K562 (cell line): ENCODE measurements around the gene QSOX2. TPM values are rescaled to one million over a fixed set of nuclear protein-coding genes. Genes with fewer than 3 reads are reported as not detected.

Source experiments
- ATF7 ChIP-seq: fragments of 450-650 bp; IDR thresholded peaks from 2 replicates; pipeline ENCODE4 v1.7.1; 2014; ENCODE audit warnings: mild to moderate bottlenecking, moderate library complexity
- CBFB ChIP-seq: sonication (generic); formaldehyde crosslinking; IDR thresholded peaks from 2 replicates; pipeline ENCODE4 v1.4.0; 2020; ENCODE audit warnings: mild to moderate bottlenecking, missing genetic modification reagents
- CC2D1A ChIP-seq: fragments of 450-650 bp; IDR thresholded peaks from 2 replicates; pipeline ENCODE4 v1.6.1; 2017; ENCODE audit warnings: mild to moderate bottlenecking
- CCNT2 ChIP-seq: IDR thresholded peaks from 2 replicates; pipeline ENCODE4 v1.6.1; 2011; ENCODE audit warnings: borderline replicate concordance, low read depth, mild to moderate bottlenecking, moderate library complexity, mixed read lengths, low read length; ENCODE audit not compliant: insufficient read length; ENCODE audit errors: extremely low read depth
- DPF2 ChIP-seq: fragments of 450-650 bp; IDR thresholded peaks from 2 replicates; pipeline ENCODE4 v1.6.1; 2016
- E2F5 ChIP-seq: sonication (generic); formaldehyde crosslinking; IDR thresholded peaks from 2 replicates; pipeline ENCODE4 v1.8.0; 2022; ENCODE audit warnings: mild to moderate bottlenecking, missing genetic modification reagents
- FUS ChIP-seq: fragments of 200-400 bp; formaldehyde crosslinking; optimal IDR thresholded peaks from 2 replicates; pipeline ENCODE3; 2017; ENCODE audit warnings: low read depth, low read length
- HDAC2 ChIP-seq: fragments of 450-650 bp; IDR thresholded peaks from 2 replicates; pipeline ENCODE4 v1.6.1; 2016; ENCODE audit warnings: mild to moderate bottlenecking
- ILF3 ChIP-seq: fragments of 450-650 bp; IDR thresholded peaks from 2 replicates; pipeline ENCODE4 v1.6.1; 2018; ENCODE audit warnings: antibody characterized with exemption, mild to moderate bottlenecking, moderate library complexity, borderline replicate concordance
- RB1 ChIP-seq: fragments of 450-650 bp; IDR thresholded peaks from 2 replicates; pipeline ENCODE4 v1.6.1; 2017; ENCODE audit warnings: low read depth, mild to moderate bottlenecking
- RBBP5 ChIP-seq: fragments of 200-600 bp; sonication (generic); IDR thresholded peaks from 2 replicates; pipeline ENCODE4 v1.6.1; 2012; ENCODE audit warnings: borderline replicate concordance, mild to moderate bottlenecking, low read length, control low read depth, inconsistent platforms; ENCODE audit not compliant: insufficient read depth, poor library complexity, severe bottlenecking
- SMAD3 ChIP-seq: fragments of 450-650 bp; formaldehyde crosslinking; conservative IDR thresholded peaks from 2 replicates; pipeline ENCODE4 v1.4.0; 2020; ENCODE audit warnings: mild to moderate bottlenecking
- SP1 ChIP-seq: sonication (generic); formaldehyde crosslinking; IDR thresholded peaks from 2 replicates; pipeline ENCODE4 v1.8.1; 2022; ENCODE audit warnings: mild to moderate bottlenecking, missing genetic modification reagents
- TEAD4 ChIP-seq, 2 experiments: sonication (generic) in 1 of 2; formaldehyde crosslinking in 1 of 2; IDR thresholded peaks; 2 replicates each; pipeline versions ENCODE4 v1.6.1 to v1.8.0; 2012 to 2022; ENCODE audit warnings: borderline replicate concordance in 1 of 2, inconsistent platforms in 1 of 2, low read length in 1 of 2, mild to moderate bottlenecking in 1 of 2, missing genetic modification reagents in 1 of 2
- TRIM24 ChIP-seq, 2 experiments: fragments of 450-650 bp; IDR thresholded peaks; 2 replicates each; pipeline ENCODE4 v1.6.1; 2016
- U2AF1 ChIP-seq: fragments of 200-400 bp; formaldehyde crosslinking; optimal IDR thresholded peaks from 2 replicates; pipeline ENCODE3; 2017; ENCODE audit warnings: mild to moderate bottlenecking, low read depth, low read length, moderate library complexity
- ZKSCAN3 ChIP-seq: fragments of 250-450 bp; sonication (Bioruptor Pico); IDR thresholded peaks from 2 replicates; pipeline ENCODE4 v1.4.0; 2020
- ZMIZ1 ChIP-seq, 2 experiments: fragments of 150-350 bp in 1 of 2; IDR thresholded peaks; 2 replicates each; pipeline ENCODE4 v1.6.1; 2012 to 2016; ENCODE audit warnings: low read depth in 2 of 2, low read length in 2 of 2, mild to moderate bottlenecking in 1 of 2, moderate library complexity in 1 of 2
- ZNF263 ChIP-seq: sonication (generic); formaldehyde crosslinking; IDR thresholded peaks from 2 replicates; pipeline ENCODE4 v1.8.0; 2022; ENCODE audit warnings: mild to moderate bottlenecking, missing genetic modification reagents, borderline replicate concordance
- ZNF766 ChIP-seq: fragments of 200-800 bp; sonication (Bioruptor generic); conservative IDR thresholded peaks from 2 replicates; pipeline ENCODE4 v1.6.1; 2016; ENCODE audit warnings: missing genetic modification characterization, missing compliant biosample characterization
- polyA plus RNA-seq, 8 experiments: library from polyadenylated mRNA; depleted of rRNA in 4 of 8; stranded (reverse) in 5 of 8; unstranded in 3 of 8; fragments of >200 nt; fragmentation: Nextera tagmentation in 2 of 8; fragmentation: Illumina TruSeq in 1 of 8; extraction: Ambion mirVana in 2 of 8; extraction: Trizol in 1 of 8; gene quantifications; 2 replicates each; pipeline versions ENCODE4 v1.2.1 to v1.2.3, GENCODE V29; 2011 to 2014; ENCODE audit warnings: inconsistent platforms in 1 of 8, missing spikeins in 1 of 8
- total RNA-seq, 7 experiments: library from RNA; depleted of rRNA in 6 of 7; stranded (reverse); fragments of >200 nt in 6 of 7; fragmentation: Illumina TruSeq in 2 of 7; extraction: Trizol in 2 of 7; gene quantifications; 2 replicates each; pipeline versions ENCODE4 v1.2.1 to v1.2.3, GENCODE V29; 2011 to 2021; ENCODE audit warnings: low replicate concordance in 1 of 7
- TF ChIP-seq, protein P1 (sequence below): sonication (generic); formaldehyde crosslinking; IDR thresholded peaks from 2 replicates; pipeline ENCODE4 v1.9.0; 2022; ENCODE audit warnings: mild to moderate bottlenecking, missing genetic modification reagents
- TF ChIP-seq, protein P2 (sequence below): sonication (generic); IDR thresholded peaks from 2 replicates; pipeline ENCODE4 v1.6.1; 2016

The QSOX2 gene
- total and polyA plus RNA-seq, 9 of the 15 experiments (the other 6 are each of a cell fraction or from before 2014, with no cell fraction given), result 0.51 to 23.7 (median 12.7) TPM

DNA sequence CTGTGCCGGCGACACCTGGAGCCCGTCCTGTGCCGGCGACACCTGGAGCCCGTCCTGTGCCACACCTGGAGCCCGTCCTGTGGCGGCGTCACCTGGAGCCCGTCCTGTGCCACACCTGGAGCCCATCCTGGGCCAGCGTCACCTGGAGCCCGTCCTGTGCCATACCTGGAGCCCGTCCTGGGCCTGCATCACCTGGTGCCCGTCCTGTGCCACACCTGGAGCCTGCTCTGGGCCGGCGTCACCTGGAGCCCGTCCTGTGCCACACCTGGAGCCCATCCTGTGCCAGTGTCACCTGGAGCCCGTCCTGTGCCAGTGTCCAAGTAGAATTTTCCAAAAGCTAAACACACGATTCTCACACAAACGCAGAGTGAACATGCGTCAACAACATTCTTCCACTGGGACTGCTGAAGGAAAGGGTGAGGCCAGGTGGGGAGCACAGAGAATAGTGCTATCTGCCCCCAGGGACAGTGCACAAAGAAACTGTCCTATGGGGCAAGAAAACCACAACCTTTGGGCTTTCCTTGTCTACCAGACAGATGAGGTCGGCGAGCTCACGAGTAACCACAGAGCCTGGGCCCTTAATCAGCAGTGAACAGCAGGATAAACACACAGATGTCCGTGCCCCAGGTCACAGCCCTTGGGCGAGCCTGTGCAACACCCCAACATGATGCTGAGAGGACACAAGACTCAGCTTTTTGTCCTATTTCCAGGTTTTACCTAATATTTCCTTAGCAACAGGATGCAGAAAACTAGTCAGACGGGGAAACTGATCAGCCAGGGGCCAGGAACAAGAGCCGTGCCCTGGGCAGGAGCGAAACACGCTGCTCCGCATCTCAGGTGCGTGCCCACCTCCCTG, 7.9 kb downstream of the QSOX2 start (continued):
- TF ChIP-seq, protein P1, sequence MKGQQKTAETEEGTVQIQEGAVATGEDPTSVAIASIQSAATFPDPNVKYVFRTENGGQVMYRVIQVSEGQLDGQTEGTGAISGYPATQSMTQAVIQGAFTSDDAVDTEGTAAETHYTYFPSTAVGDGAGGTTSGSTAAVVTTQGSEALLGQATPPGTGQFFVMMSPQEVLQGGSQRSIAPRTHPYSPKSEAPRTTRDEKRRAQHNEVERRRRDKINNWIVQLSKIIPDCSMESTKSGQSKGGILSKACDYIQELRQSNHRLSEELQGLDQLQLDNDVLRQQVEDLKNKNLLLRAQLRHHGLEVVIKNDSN, result 0 out of 2 replicates have a peak, but pooled peaks have one; percentile 22
- TF ChIP-seq CCNT2, result peak; percentile 19
- peak; percentile 54; the same call in 1 of the 2 replicates for TF ChIP-seq CC2D1A
- TF ChIP-seq ZMIZ1 (IDR thresholded peaks at IDR 0.05; ENCODE audit: low read depth in 2 of 2, low read length in 2 of 2), result peak in 1 of 2 experiments; percentile 79; a peak in 2 of 4 replicates
- TF ChIP-seq, protein P2, sequence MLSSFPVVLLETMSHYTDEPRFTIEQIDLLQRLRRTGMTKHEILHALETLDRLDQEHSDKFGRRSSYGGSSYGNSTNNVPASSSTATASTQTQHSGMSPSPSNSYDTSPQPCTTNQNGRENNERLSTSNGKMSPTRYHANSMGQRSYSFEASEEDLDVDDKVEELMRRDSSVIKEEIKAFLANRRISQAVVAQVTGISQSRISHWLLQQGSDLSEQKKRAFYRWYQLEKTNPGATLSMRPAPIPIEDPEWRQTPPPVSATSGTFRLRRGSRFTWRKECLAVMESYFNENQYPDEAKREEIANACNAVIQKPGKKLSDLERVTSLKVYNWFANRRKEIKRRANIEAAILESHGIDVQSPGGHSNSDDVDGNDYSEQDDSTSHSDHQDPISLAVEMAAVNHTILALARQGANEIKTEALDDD, result peak; percentile 54; the same call in 1 of the 2 replicates
- peak; percentile 75 for TF ChIP-seq SP1 (CRISPR knock-in tag)
- peak; percentile 85; the same call in 1 of the 2 replicates for TF ChIP-seq E2F5
- peak; percentile 98 for TF ChIP-seq CBFB (CRISPR knock-in tag)
- TF ChIP-seq RB1, result 0 out of 2 replicates have a peak, but pooled peaks have one; percentile 11
- TF ChIP-seq FUS, result no peak
- no peak for TF ChIP-seq ILF3
- TF ChIP-seq HDAC2, result peak; percentile 65; the same call in 1 of the 2 replicates
- peak; percentile 65 to 77 for TF ChIP-seq TRIM24 (IDR thresholded peaks at IDR 0.05)
- TF ChIP-seq ZNF263, result peak; percentile 82
- peak; percentile 55 for TF ChIP-seq RBBP5
- TF ChIP-seq ZKSCAN3 (CRISPR knock-in tag), result no peak
- TF ChIP-seq ZNF766, result peak; percentile 79
- peak; percentile 40; the same call in 1 of the 2 replicates for TF ChIP-seq ATF7
- TF ChIP-seq U2AF1, result no peak
- TF ChIP-seq SMAD3 (CRISPR knock-in tag), result 0 out of 2 replicates have a peak, but pooled peaks have one; percentile 13
- peak; percentile 95 for TF ChIP-seq TEAD4 (IDR thresholded peaks at IDR 0.05; ENCODE audit: low read length)
- no peak for TF ChIP-seq TEAD4 (CRISPR knock-in tag; IDR thresholded peaks at IDR 0.05; ENCODE audit: borderline replicate concordance)
- peak; percentile 79 for TF ChIP-seq DPF2
